GM19238 (cell line): ENCODE measurements around the gene STARD10.
"Not testable (repeated sequence)": the region's sequence is repeated elsewhere in the genome, so short reads cannot be mapped to it uniquely, and the experiment has no call there.

Experiments used
- DNase-seq: peaks from one replicate; pipeline ENCODE4 v3.0.0; 2011; ENCODE audit warnings: low spot score; ENCODE audit not compliant: insufficient read length

STARD10 gene

GRCh38 chr11:72808331-72808798 lies 14.5 kb upstream of the STARD10 start:
- DNase-seq, result no peak

- DNase-seq, result no peak
Measured at GRCh38 chr11:72807792-72808191, 13.9 kb upstream of the STARD10 start.

- no peak for DNase-seq
Measured at GRCh38 chr11:72807021-72807693, 13.3 kb upstream of the STARD10 start.

- DNase-seq, result not testable (repeated sequence)
Measured at GRCh38 chr11:72806378-72806777, 12.5 kb upstream of the STARD10 start.

- DNase-seq, result no peak
Measured at GRCh38 chr11:72805216-72805615, 11.4 kb upstream of the STARD10 start.

- DNase-seq, result no peak
Measured at GRCh38 chr11:72802822-72803221, 9.0 kb upstream of the STARD10 start.

GRCh38 chr11:72799441-72799840 lies 5.6 kb upstream of the STARD10 start:
- no peak for DNase-seq

- no peak for DNase-seq
Measured at GRCh38 chr11:72798361-72798760, 4.5 kb upstream of the STARD10 start.

- DNase-seq, result no peak
Measured at GRCh38 chr11:72793076-72793424, 797 bp downstream of the STARD10 start.

- DNase-seq, result no peak
Measured at GRCh38 chr11:72792437-72793021, 1.3 kb downstream of the STARD10 start.

- DNase-seq, result not testable (repeated sequence)
Measured at GRCh38 chr11:72791228-72791627, 2.6 kb downstream of the STARD10 start.

GRCh38 chr11:72789493-72790131 lies 4.2 kb downstream of the STARD10 start:
- no peak for DNase-seq

- DNase-seq, result no peak
Measured at GRCh38 chr11:72788241-72788640, 5.6 kb downstream of the STARD10 start.

GRCh38 chr11:72787216-72788104 lies 6.4 kb downstream of the STARD10 start:
- peak; percentile 73 for DNase-seq

- no peak for DNase-seq
Measured at GRCh38 chr11:72786305-72787215, 7.3 kb downstream of the STARD10 start.

- DNase-seq, result no peak
Measured at GRCh38 chr11:72784662-72785061, 9.2 kb downstream of the STARD10 start.

GRCh38 chr11:72783144-72783905 lies 10.5 kb downstream of the STARD10 start:
- no peak for DNase-seq

GRCh38 chr11:72782081-72782920 lies 11.5 kb downstream of the STARD10 start:
- no peak for DNase-seq
